ENCODE results near the gene TMEM119. TPM values are rescaled to one million over a fixed set of nuclear protein-coding genes. Genes with fewer than 3 reads are reported as not detected.

Gene TMEM119
- total and polyA plus RNA-seq, 10 of the 15 experiments (the other 5 are each of a cell fraction or from before 2014, with no cell fraction given), result 0.11 to 0.44 (median 0.19) TPM; not detected in 5

GRCh38 chr12:108568338-108569154 lies 29.3 kb downstream of the TMEM119 start (continued):
- TF ChIP-seq, protein P1, sequence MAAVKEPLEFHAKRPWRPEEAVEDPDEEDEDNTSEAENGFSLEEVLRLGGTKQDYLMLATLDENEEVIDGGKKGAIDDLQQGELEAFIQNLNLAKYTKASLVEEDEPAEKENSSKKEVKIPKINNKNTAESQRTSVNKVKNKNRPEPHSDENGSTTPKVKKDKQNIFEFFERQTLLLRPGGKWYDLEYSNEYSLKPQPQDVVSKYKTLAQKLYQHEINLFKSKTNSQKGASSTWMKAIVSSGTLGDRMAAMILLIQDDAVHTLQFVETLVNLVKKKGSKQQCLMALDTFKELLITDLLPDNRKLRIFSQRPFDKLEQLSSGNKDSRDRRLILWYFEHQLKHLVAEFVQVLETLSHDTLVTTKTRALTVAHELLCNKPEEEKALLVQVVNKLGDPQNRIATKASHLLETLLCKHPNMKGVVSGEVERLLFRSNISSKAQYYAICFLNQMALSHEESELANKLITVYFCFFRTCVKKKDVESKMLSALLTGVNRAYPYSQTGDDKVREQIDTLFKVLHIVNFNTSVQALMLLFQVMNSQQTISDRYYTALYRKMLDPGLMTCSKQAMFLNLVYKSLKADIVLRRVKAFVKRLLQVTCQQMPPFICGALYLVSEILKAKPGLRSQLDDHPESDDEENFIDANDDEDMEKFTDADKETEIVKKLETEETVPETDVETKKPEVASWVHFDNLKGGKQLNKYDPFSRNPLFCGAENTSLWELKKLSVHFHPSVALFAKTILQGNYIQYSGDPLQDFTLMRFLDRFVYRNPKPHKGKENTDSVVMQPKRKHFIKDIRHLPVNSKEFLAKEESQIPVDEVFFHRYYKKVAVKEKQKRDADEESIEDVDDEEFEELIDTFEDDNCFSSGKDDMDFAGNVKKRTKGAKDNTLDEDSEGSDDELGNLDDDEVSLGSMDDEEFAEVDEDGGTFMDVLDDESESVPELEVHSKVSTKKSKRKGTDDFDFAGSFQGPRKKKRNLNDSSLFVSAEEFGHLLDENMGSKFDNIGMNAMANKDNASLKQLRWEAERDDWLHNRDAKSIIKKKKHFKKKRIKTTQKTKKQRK (IDR thresholded peaks at IDR 0.05; ENCODE audit: low read depth, low read length), result no peak
- TF ChIP-seq KAT2A (conservative IDR thresholded peaks at IDR 0.05; ENCODE audit: control insufficient read depth, low read depth, low read length), result no peak
- no peak for TF ChIP-seq ZNF622 (IDR thresholded peaks at IDR 0.05)
- TF ChIP-seq ZNF207 (IDR thresholded peaks at IDR 0.05; ENCODE audit: borderline replicate concordance), result no peak
- no peak for TF ChIP-seq SREBF2 (IDR thresholded peaks at IDR 0.05; ENCODE audit: low read length)
- no peak for TF ChIP-seq FOXK2 (IDR thresholded peaks at IDR 0.05)
- TF ChIP-seq DPF2 (IDR thresholded peaks at IDR 0.05), result peak; percentile 80
- peak; percentile 8 for TF ChIP-seq SIX5 (IDR thresholded peaks at IDR 0.05; ENCODE audit: low read depth, low read length, severe bottlenecking)
- no peak for TF ChIP-seq CTCF (IDR thresholded peaks at IDR 0.05 in 2 of 3, conservative IDR thresholded peaks at IDR 0.05 in 1 of 3; ENCODE audit: control insufficient read depth in 2 of 3, extremely low read depth in 1 of 3, insufficient read depth in 1 of 3, low read depth in 3 of 3, low read length in 3 of 3)
- TF ChIP-seq SMC3 (IDR thresholded peaks at IDR 0.05; ENCODE audit: borderline replicate concordance, low read length), result no peak; the same call in 1 of the 2 replicates
- TF ChIP-seq, protein P2, sequence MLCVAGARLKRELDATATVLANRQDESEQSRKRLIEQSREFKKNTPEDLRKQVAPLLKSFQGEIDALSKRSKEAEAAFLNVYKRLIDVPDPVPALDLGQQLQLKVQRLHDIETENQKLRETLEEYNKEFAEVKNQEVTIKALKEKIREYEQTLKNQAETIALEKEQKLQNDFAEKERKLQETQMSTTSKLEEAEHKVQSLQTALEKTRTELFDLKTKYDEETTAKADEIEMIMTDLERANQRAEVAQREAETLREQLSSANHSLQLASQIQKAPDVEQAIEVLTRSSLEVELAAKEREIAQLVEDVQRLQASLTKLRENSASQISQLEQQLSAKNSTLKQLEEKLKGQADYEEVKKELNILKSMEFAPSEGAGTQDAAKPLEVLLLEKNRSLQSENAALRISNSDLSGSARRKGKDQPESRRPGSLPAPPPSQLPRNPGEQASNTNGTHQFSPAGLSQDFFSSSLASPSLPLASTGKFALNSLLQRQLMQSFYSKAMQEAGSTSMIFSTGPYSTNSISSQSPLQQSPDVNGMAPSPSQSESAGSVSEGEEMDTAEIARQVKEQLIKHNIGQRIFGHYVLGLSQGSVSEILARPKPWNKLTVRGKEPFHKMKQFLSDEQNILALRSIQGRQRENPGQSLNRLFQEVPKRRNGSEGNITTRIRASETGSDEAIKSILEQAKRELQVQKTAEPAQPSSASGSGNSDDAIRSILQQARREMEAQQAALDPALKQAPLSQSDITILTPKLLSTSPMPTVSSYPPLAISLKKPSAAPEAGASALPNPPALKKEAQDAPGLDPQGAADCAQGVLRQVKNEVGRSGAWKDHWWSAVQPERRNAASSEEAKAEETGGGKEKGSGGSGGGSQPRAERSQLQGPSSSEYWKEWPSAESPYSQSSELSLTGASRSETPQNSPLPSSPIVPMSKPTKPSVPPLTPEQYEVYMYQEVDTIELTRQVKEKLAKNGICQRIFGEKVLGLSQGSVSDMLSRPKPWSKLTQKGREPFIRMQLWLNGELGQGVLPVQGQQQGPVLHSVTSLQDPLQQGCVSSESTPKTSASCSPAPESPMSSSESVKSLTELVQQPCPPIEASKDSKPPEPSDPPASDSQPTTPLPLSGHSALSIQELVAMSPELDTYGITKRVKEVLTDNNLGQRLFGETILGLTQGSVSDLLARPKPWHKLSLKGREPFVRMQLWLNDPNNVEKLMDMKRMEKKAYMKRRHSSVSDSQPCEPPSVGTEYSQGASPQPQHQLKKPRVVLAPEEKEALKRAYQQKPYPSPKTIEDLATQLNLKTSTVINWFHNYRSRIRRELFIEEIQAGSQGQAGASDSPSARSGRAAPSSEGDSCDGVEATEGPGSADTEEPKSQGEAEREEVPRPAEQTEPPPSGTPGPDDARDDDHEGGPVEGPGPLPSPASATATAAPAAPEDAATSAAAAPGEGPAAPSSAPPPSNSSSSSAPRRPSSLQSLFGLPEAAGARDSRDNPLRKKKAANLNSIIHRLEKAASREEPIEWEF (IDR thresholded peaks at IDR 0.05; ENCODE audit: insufficient replicate concordance, low read depth, low read length), result peak; percentile 93
- TF ChIP-seq BCL3 (IDR thresholded peaks at IDR 0.05; ENCODE audit: borderline replicate concordance, insufficient read depth, low read depth, low read length, poor library complexity, severe bottlenecking), result peak; percentile 89
- no peak for TF ChIP-seq NFXL1 (IDR thresholded peaks at IDR 0.05; ENCODE audit: borderline replicate concordance)
- TF ChIP-seq GABPA (IDR thresholded peaks at IDR 0.05; ENCODE audit: low read depth), result no peak
- TF ChIP-seq HDAC2 (IDR thresholded peaks at IDR 0.05), result no peak
- no peak for TF ChIP-seq FOXM1 (IDR thresholded peaks at IDR 0.05; ENCODE audit: low read depth, low read length)
- peak; percentile 85 for TF ChIP-seq ZNF24 (IDR thresholded peaks at IDR 0.05)
- TF ChIP-seq SMAD1 (IDR thresholded peaks at IDR 0.05; ENCODE audit: low read depth, partially characterized antibody), result peak; percentile 85

Measured in GM12878 (cell line).